HepG2 (cell line): ENCODE measurements around the gene MVB12A. TPM values are rescaled to one million over a fixed set of nuclear protein-coding genes. Genes with fewer than 3 reads are reported as not detected.
A peak's percentile ranks its signal among the peaks of the same experiment; 100 is the strongest.

ENCODE experiments used
- GPN1 ChIP-seq: sonication (generic); formaldehyde crosslinking; IDR thresholded peaks from 2 replicates; pipeline ENCODE4 v1.5.1; 2020; ENCODE audit warnings: missing genetic modification reagents, borderline replicate concordance
- HOXA3 ChIP-seq: sonication (generic); formaldehyde crosslinking; IDR thresholded peaks from 2 replicates; pipeline ENCODE4 v1.5.0; 2020; ENCODE audit warnings: missing genetic modification reagents
- KDM5B ChIP-seq: sonication (generic); formaldehyde crosslinking; IDR thresholded peaks from 2 replicates; pipeline ENCODE4 v1.4.0; 2020; ENCODE audit warnings: missing genetic modification reagents, mild to moderate bottlenecking, borderline replicate concordance
- KIAA2018 ChIP-seq: sonication (generic); formaldehyde crosslinking; IDR thresholded peaks from 2 replicates; pipeline ENCODE4 v1.5.0; 2020; ENCODE audit warnings: mild to moderate bottlenecking, missing genetic modification reagents, borderline replicate concordance
- MAZ ChIP-seq, 2 experiments: sonication (generic) in 1 of 2; formaldehyde crosslinking in 1 of 2; IDR thresholded peaks; 2 replicates each; pipeline versions ENCODE4 v1.5.0 to v1.6.1; 2012 to 2020; ENCODE audit warnings: low read depth in 2 of 2, mild to moderate bottlenecking in 2 of 2, borderline replicate concordance in 1 of 2, improper control_type of control experiment in 1 of 2, low read length in 1 of 2, missing genetic modification reagents in 1 of 2, moderate library complexity in 1 of 2
- MLX ChIP-seq: IDR thresholded peaks from 2 replicates; pipeline ENCODE4 v1.6.1; 2016
- MXD3 ChIP-seq: IDR thresholded peaks from 2 replicates; pipeline ENCODE4 v1.6.1; 2016; ENCODE audit warnings: mild to moderate bottlenecking, missing biosample characterization, missing genetic modification reagents
- RARG ChIP-seq: sonication (generic); formaldehyde crosslinking; IDR thresholded peaks from 2 replicates; pipeline ENCODE4 v1.4.0; 2020; ENCODE audit warnings: low read depth, mild to moderate bottlenecking, missing genetic modification reagents
- SIN3A ChIP-seq: IDR thresholded peaks from 2 replicates; pipeline ENCODE4 v1.6.1; 2011; ENCODE audit warnings: low read depth, mild to moderate bottlenecking, control low read depth, low read length, borderline replicate concordance
- TBX3 ChIP-seq: fragments of 450-650 bp; IDR thresholded peaks from 2 replicates; pipeline ENCODE4 v1.6.1; 2017; ENCODE audit warnings: antibody characterized with exemption, mild to moderate bottlenecking, inconsistent platforms, borderline replicate concordance
- ZFP1 ChIP-seq: IDR thresholded peaks from 2 replicates; pipeline ENCODE4 v1.6.1; 2016
- ZNF274 ChIP-seq: sonication (generic); formaldehyde crosslinking; IDR thresholded peaks from 2 replicates; pipeline ENCODE4 v1.5.1; 2020; ENCODE audit warnings: mild to moderate bottlenecking, missing genetic modification reagents
- ZNF337 ChIP-seq: sonication (generic); formaldehyde crosslinking; IDR thresholded peaks from 2 replicates; pipeline ENCODE4 v1.5.1; 2020; ENCODE audit warnings: missing genetic modification reagents, low read depth, mild to moderate bottlenecking, borderline replicate concordance
- ZNF34 ChIP-seq: sonication (generic); formaldehyde crosslinking; IDR thresholded peaks from 2 replicates; pipeline ENCODE4 v1.4.0; 2020; ENCODE audit warnings: mild to moderate bottlenecking, missing genetic modification reagents, borderline replicate concordance
- ZNF362 ChIP-seq: sonication (generic); formaldehyde crosslinking; IDR thresholded peaks from 2 replicates; pipeline ENCODE4 v1.4.0; 2020; ENCODE audit warnings: missing genetic modification reagents, mild to moderate bottlenecking, borderline replicate concordance
- polyA plus RNA-seq, 8 experiments: library from polyadenylated mRNA; depleted of rRNA in 3 of 8; stranded (reverse) in 7 of 8; unstranded in 1 of 8; fragments of >200 nt; fragmentation: Illumina TruSeq in 4 of 8; extraction: Trizol in 4 of 8; gene quantifications; 2 replicates each; pipeline versions ENCODE4 v1.2.1 to v1.2.3, GENCODE V29; 2011 to 2016; ENCODE audit warnings: low read depth in 4 of 8, missing spikeins in 1 of 8, mixed read lengths in 1 of 8; ENCODE audit not compliant: insufficient read depth in 1 of 8
- total RNA-seq, 5 experiments: library from RNA; depleted of rRNA; stranded (reverse); fragments of >200 nt; fragmentation: Illumina TruSeq; extraction: Trizol; gene quantifications; 2 replicates each; pipeline ENCODE4 v1.2.3, GENCODE V29; 2016; ENCODE audit warnings: low read depth in 1 of 5

The MVB12A gene
- total and polyA plus RNA-seq, 2 of the 13 experiments (the other 11 are each of a cell fraction or from before 2014, with no cell fraction given), result 35.7 to 36.1 TPM

GRCh38 chr19:17406046-17406886 is 13.6 kb upstream of the MVB12A start (continued):
- no peak for TF ChIP-seq MAZ (IDR thresholded peaks at IDR 0.05; ENCODE audit: borderline replicate concordance, low read depth, low read length)
- TF ChIP-seq MAZ (CRISPR knock-in tag; IDR thresholded peaks at IDR 0.05; ENCODE audit: low read depth), result no peak
- no peak for TF ChIP-seq ZNF362 (CRISPR knock-in tag)
- TF ChIP-seq ZNF337 (CRISPR knock-in tag), result no peak
- TF ChIP-seq ZNF34 (CRISPR knock-in tag), result no peak
- no peak for TF ChIP-seq RARG (CRISPR knock-in tag)
- TF ChIP-seq MLX (CRISPR knock-in tag), result 0 out of 2 replicates have a peak, but pooled peaks have one; percentile 22
- no peak for TF ChIP-seq ZFP1 (CRISPR knock-in tag)
- TF ChIP-seq HOXA3 (CRISPR knock-in tag), result no peak; the same call in 1 of the 2 replicates
- TF ChIP-seq GPN1 (CRISPR knock-in tag), result no peak
- TF ChIP-seq TBX3, result no peak
- TF ChIP-seq KIAA2018, result no peak
- no peak for TF ChIP-seq MXD3
- no peak for TF ChIP-seq ZNF274 (CRISPR knock-in tag)
- no peak for TF ChIP-seq KDM5B (CRISPR knock-in tag)
- TF ChIP-seq SIN3A, result peak; percentile 4; the same call in 1 of the 2 replicates
